Jurkat, Clone E6-1 (cell line): Measurements from ENCODE around the gene ELN.

Experiments used
- DNase-seq: peaks from one replicate; pipeline ENCODE4 v3.0.0-alpha.2; 2011; ENCODE audit warnings: low read depth, low spot score
- H3K4me3 ChIP-seq: 2 replicates; pipeline ENCODE4 v1.5.1; 2011; ENCODE audit warnings: mild to moderate bottlenecking, low read length, control low read depth, moderate library complexity

Gene ELN

DNA sequence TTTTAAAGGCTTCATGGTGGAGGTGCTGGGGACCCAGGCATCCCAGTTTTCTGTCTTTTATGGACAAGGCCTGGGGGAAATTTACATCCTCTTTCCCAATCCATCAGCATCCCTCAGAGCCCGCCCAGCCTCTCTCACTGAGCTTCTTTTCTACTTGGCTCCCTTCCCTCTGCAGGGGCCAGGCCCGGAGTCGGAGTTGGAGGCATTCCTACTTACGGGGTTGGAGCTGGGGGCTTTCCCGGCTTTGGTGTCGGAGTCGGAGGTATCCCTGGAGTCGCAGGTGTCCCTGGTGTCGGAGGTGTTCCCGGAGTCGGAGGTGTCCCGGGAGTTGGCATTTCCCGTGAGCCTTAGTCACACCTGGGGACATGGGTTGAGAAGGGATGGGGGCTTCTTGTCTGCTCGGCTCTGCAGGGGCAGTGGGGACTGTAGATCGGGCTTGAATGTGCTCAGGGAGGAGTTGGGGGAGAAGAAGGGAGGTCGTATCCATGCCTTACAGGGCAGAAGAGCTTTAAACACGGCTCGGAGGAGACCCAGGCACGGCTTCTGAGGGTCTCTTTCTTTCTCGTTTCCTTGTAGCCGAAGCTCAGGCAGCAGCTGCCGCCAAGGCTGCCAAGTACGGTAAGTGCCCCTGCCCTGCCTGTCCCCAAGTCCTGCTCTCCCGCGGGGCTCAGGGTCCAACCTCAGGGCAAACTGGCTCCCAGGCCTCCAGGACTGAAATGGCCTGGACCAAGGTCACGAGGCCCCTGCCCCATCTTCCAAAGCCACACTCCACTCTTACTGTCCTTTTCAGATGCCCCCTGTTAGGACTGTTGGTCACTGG, 28.3 kb downstream of the ELN start:
- no peak overlapping the region for H3K4me3 ChIP-seq
- DNase-seq = no peak

DNA sequence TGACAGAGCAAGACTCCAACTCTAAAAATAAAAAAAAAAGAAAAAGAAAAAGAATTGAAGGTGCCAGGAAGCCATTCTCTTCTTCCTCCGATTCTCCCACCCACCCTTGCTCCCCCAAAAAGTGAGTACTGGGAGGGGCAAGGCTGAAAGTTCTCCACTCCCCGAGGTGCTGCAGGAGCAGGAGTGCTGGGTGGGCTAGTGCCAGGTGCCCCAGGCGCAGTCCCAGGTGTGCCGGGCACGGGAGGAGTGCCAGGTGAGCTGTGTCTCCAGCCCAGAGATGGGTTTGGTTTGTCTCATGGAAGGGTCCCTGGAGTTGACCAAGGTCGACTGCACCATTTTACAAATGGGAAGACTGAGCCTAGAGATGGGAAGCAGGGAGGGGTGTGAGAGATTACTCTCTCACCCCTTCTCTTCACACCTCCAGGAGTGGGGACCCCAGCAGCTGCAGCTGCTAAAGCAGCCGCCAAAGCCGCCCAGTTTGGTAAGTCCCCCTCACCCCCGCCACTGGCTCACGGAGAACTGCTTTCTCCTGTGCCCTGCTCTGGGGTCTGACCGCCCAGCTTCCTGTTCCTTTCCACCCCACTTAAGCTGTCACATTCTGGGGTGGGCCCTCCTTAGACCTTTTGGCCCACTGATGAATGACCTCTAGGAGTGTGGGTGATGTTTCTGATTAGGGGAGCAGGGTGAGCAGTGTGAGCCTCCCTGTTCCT, 29.4 kb downstream of the ELN start:
- H3K4me3 ChIP-seq = no peak overlapping the region
- no peak for DNase-seq

- no peak for DNase-seq
- no peak overlapping the region for H3K4me3 ChIP-seq
Measured at GRCh38 chr7:74057987-74058386, 30.0 kb downstream of the ELN start.

DNA sequence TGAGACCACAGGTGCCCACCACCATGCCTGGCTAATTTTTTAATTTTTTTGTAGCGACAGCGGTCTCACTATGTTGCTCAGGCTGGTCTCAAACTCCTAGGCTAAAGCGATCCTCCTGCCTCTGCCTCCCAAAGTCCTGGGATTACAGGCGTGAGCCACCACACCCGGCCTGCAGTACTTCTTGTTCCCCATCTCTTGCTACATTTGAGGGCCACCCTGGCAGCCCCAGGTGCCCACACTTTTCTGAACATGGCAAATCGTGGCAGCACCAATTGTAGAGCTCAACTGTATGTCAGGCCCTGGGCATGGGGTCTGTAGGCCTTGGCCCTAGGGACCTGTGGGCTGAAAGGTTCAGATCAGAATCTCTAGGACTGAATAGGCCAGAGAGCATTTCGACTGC, 30.5 kb downstream of the ELN start:
- no peak for DNase-seq
- no peak overlapping the region for H3K4me3 ChIP-seq

- no peak for DNase-seq
- H3K4me3 ChIP-seq = no peak overlapping the region
Measured at GRCh38 chr7:74059037-74059436, 31.1 kb downstream of the ELN start.

- no peak for DNase-seq
- H3K4me3 ChIP-seq = no peak overlapping the region
Measured at GRCh38 chr7:74059681-74060588, 32.0 kb downstream of the ELN start.

DNA sequence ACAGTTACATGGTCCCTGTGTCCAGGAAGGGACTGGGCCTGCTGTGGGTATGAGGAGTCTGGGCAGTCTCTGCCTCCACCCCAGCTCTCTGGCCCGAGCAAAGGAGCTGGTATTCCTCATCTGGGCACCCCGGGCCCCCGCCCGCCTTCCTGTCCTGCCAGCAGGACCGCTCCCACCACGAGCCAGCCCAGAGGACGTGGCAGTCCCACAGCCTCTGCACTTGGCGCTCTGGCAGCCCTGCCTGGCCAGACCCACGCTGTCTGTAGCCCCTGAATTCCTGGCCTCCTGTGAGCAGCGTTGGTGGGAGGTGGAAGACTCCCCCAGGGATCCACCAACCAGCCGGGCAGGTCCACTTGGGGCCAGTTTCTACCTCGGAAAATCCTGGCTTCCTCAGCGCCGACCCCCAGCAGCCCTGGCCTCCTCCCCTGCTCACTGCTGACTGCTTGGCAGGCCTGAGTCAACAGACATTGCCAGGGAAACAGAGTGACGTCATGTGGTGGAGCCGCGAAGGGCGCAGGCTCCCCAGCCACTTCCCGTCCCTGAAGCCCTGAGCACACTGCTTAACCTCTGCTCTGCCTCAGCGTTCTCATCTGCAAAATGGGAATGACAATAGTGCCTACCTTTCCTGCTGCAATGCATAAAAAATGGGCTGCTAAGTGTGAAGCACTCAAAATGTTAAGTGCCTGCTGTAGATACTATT, 34.0 kb downstream of the ELN start:
- H3K4me3 ChIP-seq = peak overlapping the region; percentile 46
- DNase-seq = peak; percentile 88

DNA sequence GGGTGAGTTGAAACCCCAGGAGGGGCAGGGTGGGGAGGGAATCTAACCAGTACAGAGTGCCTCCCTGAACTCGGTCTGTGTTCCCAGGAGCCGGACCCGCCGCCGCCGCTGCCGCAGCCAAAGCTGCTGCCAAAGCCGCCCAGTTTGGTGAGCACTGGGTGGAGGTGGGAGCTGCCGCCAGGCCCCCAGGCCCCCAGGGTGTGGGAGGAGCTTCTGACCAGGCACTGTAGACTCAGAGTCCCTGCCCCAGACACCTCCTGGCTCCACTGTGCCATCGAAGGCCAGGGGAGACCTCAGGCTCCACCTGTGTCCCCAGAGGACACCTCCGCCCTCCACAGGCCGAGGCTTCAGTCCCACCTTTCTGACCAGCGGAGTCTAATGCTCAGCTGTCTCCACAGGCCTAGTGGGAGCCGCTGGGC, 35.3 kb downstream of the ELN start:
- no peak for DNase-seq

GRCh38 chr7:74063646-74064045, 35.7 kb downstream of the ELN start:
- DNase-seq = no peak

More for the DNA sequence above, 35.3 kb downstream of the ELN start:
- H3K4me3 ChIP-seq = no peak overlapping the region

DNA sequence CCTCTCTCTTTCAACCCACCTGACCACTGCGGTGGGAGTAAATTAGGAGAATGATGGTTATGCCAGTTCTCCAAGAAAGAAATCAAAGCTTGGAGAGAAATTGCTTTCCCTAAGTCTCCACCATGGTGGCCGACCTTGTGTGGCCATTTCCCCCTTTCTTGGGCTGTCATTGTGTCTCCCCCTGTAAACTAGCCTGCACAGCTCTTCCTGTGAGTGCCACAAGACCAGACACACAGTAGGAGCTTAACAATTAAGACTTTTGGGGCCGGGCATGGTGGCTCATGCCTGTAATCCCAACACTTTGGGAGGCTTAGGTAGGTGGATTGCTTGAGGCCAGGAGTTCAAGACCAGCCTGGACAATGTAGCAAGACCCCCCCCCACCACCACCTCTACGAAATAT, 36.7 kb downstream of the ELN start:
- no peak for DNase-seq
- H3K4me3 ChIP-seq = no peak overlapping the region

More at GRCh38 chr7:74063646-74064045, 35.7 kb downstream of the ELN start:
- H3K4me3 ChIP-seq = no peak overlapping the region

DNA sequence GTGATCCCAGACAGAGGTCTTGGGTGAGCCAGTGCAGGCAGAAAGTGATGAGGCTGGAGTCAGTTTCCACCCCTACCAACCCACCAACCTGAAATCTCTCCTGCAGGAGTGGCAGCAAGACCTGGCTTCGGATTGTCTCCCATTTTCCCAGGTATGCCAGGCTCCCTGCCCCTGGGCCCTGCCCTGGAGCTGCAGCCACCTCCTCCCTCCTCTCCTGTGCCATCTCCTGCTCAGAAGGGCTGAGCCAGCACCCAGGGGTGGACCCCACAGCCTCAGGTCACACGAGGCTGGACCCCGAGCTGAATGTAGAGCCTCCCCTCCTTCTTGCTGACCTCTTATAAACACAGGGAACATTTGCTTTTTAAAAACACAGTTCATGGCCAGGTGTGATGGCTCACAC, 38.7 kb downstream of the ELN start:
- no peak overlapping the region for H3K4me3 ChIP-seq
- no peak for DNase-seq

DNA sequence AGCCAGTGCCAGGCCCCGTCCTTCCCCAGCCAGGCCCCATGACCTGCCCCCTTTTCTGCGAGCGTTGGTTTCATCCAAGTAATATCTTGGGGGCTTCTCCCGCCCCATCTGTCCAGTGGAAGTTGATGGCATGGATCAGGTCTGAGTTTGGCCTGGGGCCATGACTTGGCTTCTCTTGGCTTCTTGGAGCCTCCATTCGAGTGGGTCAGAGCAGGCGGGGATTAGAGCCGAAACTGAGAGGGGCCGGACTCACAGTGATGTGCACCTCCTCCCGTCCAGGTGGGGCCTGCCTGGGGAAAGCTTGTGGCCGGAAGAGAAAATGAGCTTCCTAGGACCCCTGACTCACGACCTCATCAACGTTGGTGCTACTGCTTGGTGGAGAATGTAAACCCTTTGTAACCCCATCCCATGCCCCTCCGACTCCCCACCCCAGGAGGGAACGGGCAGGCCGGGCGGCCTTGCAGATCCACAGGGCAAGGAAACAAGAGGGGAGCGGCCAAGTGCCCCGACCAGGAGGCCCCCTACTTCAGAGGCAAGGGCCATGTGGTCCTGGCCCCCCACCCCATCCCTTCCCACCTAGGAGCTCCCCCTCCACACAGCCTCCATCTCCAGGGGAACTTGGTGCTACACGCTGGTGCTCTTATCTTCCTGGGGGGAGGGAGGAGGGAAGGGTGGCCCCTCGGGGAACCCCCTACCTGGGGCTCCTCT, 40.6 kb downstream of the ELN start:
- no peak for DNase-seq
- no peak overlapping the region for H3K4me3 ChIP-seq

DNA sequence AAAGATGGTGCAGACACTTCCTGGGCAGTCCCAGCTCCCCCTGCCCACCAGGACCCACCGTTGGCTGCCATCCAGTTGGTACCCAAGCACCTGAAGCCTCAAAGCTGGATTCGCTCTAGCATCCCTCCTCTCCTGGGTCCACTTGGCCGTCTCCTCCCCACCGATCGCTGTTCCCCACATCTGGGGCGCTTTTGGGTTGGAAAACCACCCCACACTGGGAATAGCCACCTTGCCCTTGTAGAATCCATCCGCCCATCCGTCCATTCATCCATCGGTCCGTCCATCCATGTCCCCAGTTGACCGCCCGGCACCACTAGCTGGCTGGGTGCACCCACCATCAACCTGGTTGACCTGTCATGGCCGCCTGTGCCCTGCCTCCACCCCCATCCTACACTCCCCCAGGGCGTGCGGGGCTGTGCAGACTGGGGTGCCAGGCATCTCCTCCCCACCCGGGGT, 41.1 kb downstream of the ELN start:
- no peak overlapping the region for H3K4me3 ChIP-seq
- no peak for DNase-seq

GRCh38 chr7:74069790-74070618, 42.0 kb downstream of the ELN start:
- H3K4me3 ChIP-seq = no peak overlapping the region
- no peak for DNase-seq

DNA sequence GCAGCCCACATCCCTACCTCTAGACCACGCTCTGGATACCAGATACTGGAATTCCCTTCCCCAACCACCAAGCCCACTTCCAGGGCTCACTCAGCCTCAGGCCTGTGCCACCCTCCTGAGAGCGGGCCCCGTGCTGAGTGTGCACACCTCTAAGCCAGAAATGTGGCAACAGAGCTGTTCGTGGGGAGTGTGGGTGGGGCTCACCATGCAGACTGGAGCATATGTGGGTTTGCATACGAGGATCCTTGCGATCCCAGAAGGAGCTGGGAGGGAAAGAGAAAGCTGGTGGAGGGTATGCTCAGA, 42.6 kb downstream of the ELN start:
- DNase-seq = no peak
- no peak overlapping the region for H3K4me3 ChIP-seq

DNA sequence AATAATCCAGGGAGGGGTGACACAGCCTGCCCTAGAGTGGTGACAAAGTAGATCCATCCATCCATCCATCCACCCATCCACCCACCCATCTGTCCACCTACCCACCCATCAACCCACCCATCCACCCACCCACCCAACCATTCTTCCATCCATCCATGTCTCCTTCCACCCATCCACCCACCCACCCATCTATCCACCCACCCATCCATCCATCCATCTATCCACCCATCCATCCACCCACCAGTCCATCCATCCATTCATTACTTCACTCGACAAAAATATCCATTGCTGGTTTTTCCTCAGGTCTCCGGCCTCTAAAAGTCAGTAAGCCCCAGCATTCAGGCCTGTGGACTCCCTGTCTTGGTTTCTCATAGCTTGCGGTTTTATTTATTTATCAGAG, 43.1 kb downstream of the ELN start:
- H3K4me3 ChIP-seq = no peak overlapping the region
- DNase-seq = no peak

DNA sequence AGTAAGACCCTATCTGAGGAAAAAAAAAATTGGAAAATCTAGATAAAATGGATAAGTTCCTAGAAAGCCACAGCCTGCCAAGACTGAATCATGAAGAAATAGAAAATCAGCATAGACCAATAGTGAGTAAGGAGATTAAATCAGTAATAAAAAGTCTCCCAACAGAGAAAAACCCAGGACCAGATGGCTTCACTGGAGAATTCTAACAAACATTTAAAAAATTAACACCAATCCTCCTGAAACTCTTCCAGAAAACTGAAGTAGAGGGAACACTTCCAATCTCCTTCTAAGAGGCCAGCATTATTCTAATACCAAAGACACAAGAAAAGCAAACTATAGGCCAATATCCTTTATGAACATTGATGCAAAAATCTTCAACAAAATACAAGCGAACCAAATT, 46.8 kb downstream of the ELN start:
- DNase-seq = no peak
- H3K4me3 ChIP-seq = no peak overlapping the region

DNA sequence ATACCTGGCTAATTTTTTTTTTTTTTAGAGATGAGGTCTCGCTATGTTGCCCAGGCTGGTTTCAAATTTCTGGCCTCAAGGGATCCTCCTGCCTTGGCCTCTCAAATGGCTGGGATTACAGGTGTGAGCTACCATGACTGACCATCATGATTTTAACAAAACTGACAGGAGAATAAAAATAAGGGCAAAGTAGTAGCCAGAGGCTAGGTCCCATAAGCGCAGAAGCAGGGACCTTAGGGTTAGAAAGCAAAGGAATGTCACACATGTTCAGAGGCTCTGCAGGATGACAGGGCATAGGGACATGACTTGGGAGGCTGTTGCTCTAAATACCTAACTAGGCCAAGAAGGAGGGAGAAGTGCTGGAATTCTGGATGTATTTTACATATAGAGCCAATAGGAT, 50.5 kb downstream of the ELN start:
- no peak for DNase-seq
- H3K4me3 ChIP-seq = no peak overlapping the region
